Measurements from ENCODE around the gene CENPL. TPM values are rescaled to one million over a fixed set of nuclear protein-coding genes. Genes with fewer than 3 reads are reported as not detected.
A peak's percentile ranks its signal among the peaks of the same experiment; 100 is the strongest.
"Not testable (repeated sequence)": the region's sequence is repeated elsewhere in the genome, so short reads cannot be mapped to it uniquely, and the experiment has no call there.

The CENPL gene
- total and polyA plus RNA-seq, 8 donors: 0.73 to 2.0 (median 1.2) TPM

DNA sequence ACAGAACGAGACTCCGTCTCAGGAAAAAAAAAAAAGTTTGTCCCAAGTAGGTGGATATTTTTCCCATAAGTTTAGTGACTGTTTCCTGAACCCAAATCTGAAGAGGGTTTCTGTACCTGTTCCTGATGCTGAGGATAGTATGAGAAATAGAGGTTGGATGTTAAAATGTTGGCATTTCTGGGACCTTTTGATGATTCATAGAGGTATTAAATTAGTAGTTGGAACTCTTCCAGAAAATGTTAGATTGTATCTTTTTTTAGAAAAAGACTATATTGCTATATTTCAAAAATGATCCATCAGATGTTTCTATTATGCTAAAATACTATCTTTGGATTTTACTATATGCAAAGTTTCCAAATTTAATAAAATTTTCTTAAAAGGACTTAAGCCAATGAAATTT lies 2.9 kb upstream of the CENPL start:
- Histone ChIP-seq H3K4me3 (no peak overlapping the region), H3K27ac (no peak overlapping the region), H3K36me3 (peaks cover 0 to 6% (median 0%) of the 10 kb centered on the region in 3 donors), H3K4me1 (peaks cover 0 to 5% (median 0%) of the 10 kb centered on the region in 3 donors), H3K27me3 (no peaks in the 10 kb centered on the region), H3K9me3 (no peaks in the 10 kb centered on the region)
- DNase-seq: no peak
- no peak for ATAC-seq
- WGBS, 2 donors: 92 to 97% methylated on average over 2 of the region's 2 CpGs
- intact Hi-C loops (cut with DNase I): no loop called here
- FAIRE-seq: no peak
- TF ChIP-seq CTCF (IDR thresholded peaks at IDR 0.05): no peak

DNA sequence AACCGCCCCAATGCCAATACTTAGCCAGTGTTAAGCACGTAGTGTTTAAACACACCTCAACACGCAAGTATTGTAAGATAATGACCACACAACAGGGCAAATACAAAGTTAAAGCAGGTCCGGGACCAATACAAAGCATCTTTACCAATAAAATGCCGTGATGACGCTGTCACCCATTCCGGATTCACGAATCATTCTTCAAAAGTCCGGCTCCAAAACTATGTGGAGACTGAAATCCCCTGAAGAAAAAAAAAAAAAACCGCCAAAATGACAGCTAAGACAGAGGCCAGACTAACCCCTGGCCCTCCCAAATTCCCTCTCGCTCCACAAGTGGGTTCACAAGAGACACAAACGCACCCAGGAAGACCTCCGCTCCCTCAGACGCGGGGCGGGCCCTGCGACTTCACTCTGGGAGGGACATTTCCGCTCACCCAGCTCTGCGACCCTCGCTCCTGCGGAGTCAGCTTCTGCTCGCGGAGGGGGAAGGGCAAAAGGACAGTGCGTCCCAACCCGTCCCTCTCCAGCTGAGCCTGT lies 835 bp downstream of the CENPL start:
- peak overlapping the region; percentile 66 to 91 (median 84) for H3K27ac ChIP-seq
- no peaks in the 10 kb centered on the region for H3K27me3 ChIP-seq
- DNase-seq: no peak
- intact Hi-C loops (cut with DNase I): no loop called here
- peaks cover 0 to 5% (median 0%) of the 10 kb centered on the region in 3 donors for H3K4me1 ChIP-seq
- TF ChIP-seq CTCF (IDR thresholded peaks at IDR 0.05): no peak
- WGBS, 2 donors: 1% methylated on average over 24 to 25 of the region's 25 CpGs
- no peak for FAIRE-seq
- ATAC-seq: peak; percentile 1 to 29 (median 9)
- H3K4me3 ChIP-seq: peak overlapping the region; percentile 33 to 78 (median 56)
- no peaks in the 10 kb centered on the region for H3K9me3 ChIP-seq
- H3K36me3 ChIP-seq: no peaks in the 10 kb centered on the region

DNA sequence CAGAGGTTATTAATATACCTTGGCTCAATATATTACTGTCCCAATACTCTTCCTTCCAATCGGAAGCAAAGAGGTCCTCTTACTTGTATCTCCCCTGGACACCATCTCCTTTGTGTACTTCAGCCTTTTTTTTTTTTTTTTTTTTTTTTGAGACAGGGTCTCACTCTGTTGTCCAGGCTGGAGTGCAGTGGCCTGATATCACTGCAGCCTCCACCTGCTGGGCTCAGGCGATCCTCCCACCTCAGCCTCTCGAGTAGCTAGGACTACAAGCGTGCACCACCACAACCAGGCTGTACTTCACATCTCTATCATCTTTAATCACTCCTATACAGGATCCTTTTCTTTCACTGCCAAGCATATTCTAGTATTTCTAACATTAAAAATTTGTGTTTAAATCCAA lies 3.0 kb downstream of the CENPL start:
- Histone ChIP-seq H3K27me3 (no peaks in the 10 kb centered on the region), H3K9me3 (no peaks in the 10 kb centered on the region), H3K4me3 (no peak overlapping the region), H3K4me1 (peaks cover 0 to 5% (median 0%) of the 10 kb centered on the region in 3 donors), H3K27ac (no peak overlapping the region), H3K36me3 (no peaks in the 10 kb centered on the region)
- DNase-seq (no peak), ATAC-seq (no peak), FAIRE-seq (no peak)
- 96% methylated on average over 4 of the region's 4 CpGs for WGBS, 2 donors
- TF ChIP-seq CTCF (IDR thresholded peaks at IDR 0.05): no peak
- intact Hi-C loops (cut with DNase I): no loop called here

GRCh38 chr1:173818459-173818858 lies 6.2 kb downstream of the CENPL start:
- no peaks in the 10 kb centered on the region for H3K36me3 ChIP-seq
- no peak overlapping the region for H3K4me3 ChIP-seq
- 59 to 70% methylated on average over 1 of the region's 1 CpG for WGBS, 2 donors
- TF ChIP-seq CTCF (IDR thresholded peaks at IDR 0.05): no peak
- DNase-seq (no peak), FAIRE-seq (no peak), ATAC-seq (no peak)
- H3K9me3 ChIP-seq: no peaks in the 10 kb centered on the region
- no peak overlapping the region for H3K27ac ChIP-seq
- H3K27me3 ChIP-seq: no peaks in the 10 kb centered on the region
- intact Hi-C loops (cut with DNase I): no loop called here
- peaks cover 0 to 3% (median 0%) of the 10 kb centered on the region in 3 donors for H3K4me1 ChIP-seq

GRCh38 chr1:173813654-173814053 lies 11.0 kb downstream of the CENPL start:
- H3K27me3 ChIP-seq; H3K9me3 ChIP-seq; H3K27ac ChIP-seq; intact Hi-C loops (cut with DNase I); H3K4me1 ChIP-seq; H3K36me3 ChIP-seq; ATAC-seq; DNase-seq; FAIRE-seq; H3K4me3 ChIP-seq: not testable (repeated sequence)
- 96 to 98% methylated on average over 5 of the region's 5 CpGs for WGBS, 2 donors

All from pancreas (tissue), 10 donors.